OCI-LY3 (cell line): ENCODE results near the gene AGR2.
A peak's percentile ranks its signal among the peaks of the same experiment; 100 is the strongest.

Experiments
- H2AFZ ChIP-seq: fragments of 200-600, 300-600 bp; shearing (Covaris generic); 2 replicates; pipeline ENCODE4 v1.6.0; 2014; ENCODE audit warnings: antibody characterized with exemption, low read depth, low read length
- H3K27ac ChIP-seq: fragments of 200-600, 300-600 bp; sonication (generic); 2 replicates; pipeline ENCODE4 v1.5.1; 2014; ENCODE audit warnings: mild to moderate bottlenecking, low read length, moderate library complexity, mixed read lengths
- H3K27me3 ChIP-seq: fragments of 200-600, 300-600 bp; sonication (generic); 2 replicates; pipeline ENCODE4 v1.6.1; 2014; ENCODE audit warnings: low read depth, low read length, mixed read lengths
- H3K36me3 ChIP-seq: fragments of 200-600, 300-600 bp; sonication (generic); replicated peaks from 2 replicates; pipeline ENCODE3; 2014; ENCODE audit warnings: low read depth, low read length, mixed read lengths
- H3K4me1 ChIP-seq: fragments of 300-600, 200-600 bp; sonication (generic); 2 replicates; pipeline ENCODE4 v1.6.1; 2014; ENCODE audit warnings: low read length, mixed read lengths
- H3K4me2 ChIP-seq: fragments of 200-600, 300-600 bp; sonication (generic); 2 replicates; pipeline ENCODE4 v1.6.1; 2014; ENCODE audit warnings: low read length, mixed read lengths
- H3K4me3 ChIP-seq: fragments of 300-600, 200-600 bp; sonication (generic); 2 replicates; pipeline ENCODE4 v1.5.1; 2014; ENCODE audit warnings: antibody characterized with exemption, mild to moderate bottlenecking, low read length, moderate library complexity
- H3K79me2 ChIP-seq: fragments of 300-600, 200-600 bp; shearing (Covaris generic); 2 replicates; pipeline ENCODE4 v1.6.1; 2014; ENCODE audit warnings: mild to moderate bottlenecking, low read length, mixed read lengths
- H3K9ac ChIP-seq: fragments of 300-600, 200-600 bp; shearing (Covaris generic); 2 replicates; pipeline ENCODE4 v1.6.0; 2014; ENCODE audit warnings: mild to moderate bottlenecking, low read length, moderate library complexity
- H3K9me3 ChIP-seq: fragments of 200-600, 300-600 bp; shearing (Covaris generic); 2 replicates; pipeline ENCODE4 v1.6.1; 2014; ENCODE audit warnings: low read length, mixed read lengths; ENCODE audit not compliant: insufficient read depth
- H4K20me1 ChIP-seq: fragments of 200-600, 300-600 bp; sonication (generic); 2 replicates; pipeline ENCODE4 v1.6.1; 2016; ENCODE audit warnings: low read length, mixed read lengths; ENCODE audit not compliant: insufficient read depth
- EZH2phosphoT487 ChIP-seq: fragments of 200-600 bp; shearing (Covaris generic); IDR thresholded peaks from 2 replicates; pipeline ENCODE4 v1.6.1; 2018; ENCODE audit warnings: antibody characterized with exemption, mixed run types, low read depth
- TF ChIP-seq, protein P1 (sequence below): fragments of 200-600, 300-600 bp; sonication (generic); IDR thresholded peaks from 2 replicates; pipeline ENCODE4 v1.5.1; 2014; ENCODE audit warnings: antibody characterized with exemption, low read length, low read depth

Gene AGR2

DNA sequence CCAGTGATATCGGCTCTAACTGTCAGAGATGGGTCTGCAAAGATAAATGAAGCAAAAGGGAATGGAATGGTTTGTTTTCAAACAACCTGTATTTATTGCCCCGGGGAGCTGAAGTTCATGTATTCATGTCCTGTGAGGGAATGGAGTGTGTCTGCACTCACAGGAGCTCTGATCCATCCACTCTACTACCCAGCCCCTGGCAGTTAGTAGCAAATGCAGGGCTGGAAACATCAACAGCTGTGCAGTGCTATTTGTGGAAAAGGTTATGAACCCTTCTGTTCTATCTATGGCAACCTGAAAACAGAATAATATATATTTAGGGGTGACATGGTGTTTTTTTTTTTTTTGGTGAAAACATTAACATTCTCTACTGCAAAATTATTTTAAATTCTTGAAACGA, 9.8 kb downstream of the AGR2 start:
- Histone ChIP-seq H3K79me2 (no peaks in the 10 kb centered on the region), H3K36me3 (no peaks in the 10 kb centered on the region), H3K27ac (no peak overlapping the region), H4K20me1 (no peaks in the 10 kb centered on the region), H3K4me2 (no peak overlapping the region), H2AFZ (no peak overlapping the region), H3K4me1 (peaks cover 10% of the 10 kb centered on the region), H3K27me3 (no peaks in the 10 kb centered on the region), H3K9me3 (no peaks in the 10 kb centered on the region), H3K4me3 (no peak overlapping the region), H3K9ac (no peak overlapping the region)
- TF ChIP-seq, protein P1, sequence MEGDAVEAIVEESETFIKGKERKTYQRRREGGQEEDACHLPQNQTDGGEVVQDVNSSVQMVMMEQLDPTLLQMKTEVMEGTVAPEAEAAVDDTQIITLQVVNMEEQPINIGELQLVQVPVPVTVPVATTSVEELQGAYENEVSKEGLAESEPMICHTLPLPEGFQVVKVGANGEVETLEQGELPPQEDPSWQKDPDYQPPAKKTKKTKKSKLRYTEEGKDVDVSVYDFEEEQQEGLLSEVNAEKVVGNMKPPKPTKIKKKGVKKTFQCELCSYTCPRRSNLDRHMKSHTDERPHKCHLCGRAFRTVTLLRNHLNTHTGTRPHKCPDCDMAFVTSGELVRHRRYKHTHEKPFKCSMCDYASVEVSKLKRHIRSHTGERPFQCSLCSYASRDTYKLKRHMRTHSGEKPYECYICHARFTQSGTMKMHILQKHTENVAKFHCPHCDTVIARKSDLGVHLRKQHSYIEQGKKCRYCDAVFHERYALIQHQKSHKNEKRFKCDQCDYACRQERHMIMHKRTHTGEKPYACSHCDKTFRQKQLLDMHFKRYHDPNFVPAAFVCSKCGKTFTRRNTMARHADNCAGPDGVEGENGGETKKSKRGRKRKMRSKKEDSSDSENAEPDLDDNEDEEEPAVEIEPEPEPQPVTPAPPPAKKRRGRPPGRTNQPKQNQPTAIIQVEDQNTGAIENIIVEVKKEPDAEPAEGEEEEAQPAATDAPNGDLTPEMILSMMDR: no peak
- no peak for TF ChIP-seq EZH2phosphoT487

DNA sequence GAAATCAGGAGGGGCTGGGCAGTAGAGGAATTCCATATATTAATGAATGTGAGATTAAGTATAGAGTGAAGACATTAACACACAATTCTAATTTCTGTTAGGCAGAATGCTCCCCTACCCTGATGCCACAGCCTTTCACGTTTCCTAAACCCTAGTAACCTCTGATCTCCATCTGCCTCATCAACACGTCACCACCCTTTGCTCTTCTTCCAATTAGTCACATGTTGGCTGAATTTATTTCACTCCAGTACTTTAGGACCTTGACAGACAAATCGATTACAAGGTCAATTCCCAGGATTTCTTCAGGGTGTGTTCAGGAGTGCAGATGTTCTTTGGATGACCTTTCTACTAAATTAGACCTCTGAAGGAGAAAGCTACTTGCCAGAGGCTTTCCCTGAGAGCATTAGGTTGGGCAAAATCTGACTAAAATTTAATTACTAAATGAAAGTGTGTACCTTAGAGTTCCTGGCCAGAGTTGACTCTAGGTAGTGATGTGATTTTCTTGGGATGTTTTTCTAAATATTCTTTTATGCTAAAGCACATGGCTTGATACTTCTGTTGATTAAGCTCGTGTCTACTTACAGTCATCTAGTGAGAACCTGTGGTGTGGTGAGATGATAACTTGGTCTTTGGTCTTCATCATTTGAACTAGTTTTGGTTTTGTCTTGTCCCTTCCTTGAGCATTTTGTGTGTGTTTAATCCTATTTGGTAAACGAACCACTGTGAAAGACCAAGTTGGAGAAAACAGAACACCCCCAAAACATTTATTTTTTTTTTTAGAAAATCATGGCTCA, 12.7 kb downstream of the AGR2 start:
- no peaks in the 10 kb centered on the region for H3K36me3 ChIP-seq
- no peak overlapping the region for H3K27ac ChIP-seq
- H3K27me3 ChIP-seq: no peaks in the 10 kb centered on the region
- H3K4me1 ChIP-seq: peaks cover 10% of the 10 kb centered on the region
- no peaks in the 10 kb centered on the region for H3K9me3 ChIP-seq
- TF ChIP-seq, protein P1: no peak
- TF ChIP-seq EZH2phosphoT487: no peak
- H4K20me1 ChIP-seq: no peaks in the 10 kb centered on the region
- no peak overlapping the region for H3K4me3 ChIP-seq
- H3K9ac ChIP-seq: no peak overlapping the region
- peak overlapping the region; percentile 28; the same call in 1 of the 2 replicates for H3K4me2 ChIP-seq
- no peaks in the 10 kb centered on the region for H3K79me2 ChIP-seq
- no peak overlapping the region for H2AFZ ChIP-seq

DNA sequence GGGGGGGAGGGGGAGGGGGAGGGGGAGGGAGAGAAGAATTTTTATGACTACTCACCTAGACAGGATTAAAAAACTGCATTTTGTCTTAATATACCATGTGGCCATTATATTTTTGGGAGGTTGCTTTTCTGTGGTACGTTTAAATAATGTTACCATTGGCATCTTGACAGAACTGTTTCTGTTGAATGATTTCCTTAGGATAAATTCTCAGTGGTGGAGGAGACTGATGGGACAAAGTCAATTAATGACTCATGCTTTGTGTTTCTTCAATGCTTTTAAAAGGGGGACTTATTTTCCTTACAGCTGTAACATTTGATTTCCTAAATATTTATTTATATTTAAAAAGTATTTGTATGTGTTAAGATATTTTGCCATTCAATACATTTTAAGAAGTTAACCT, 13.7 kb downstream of the AGR2 start:
- no peak overlapping the region for H2AFZ ChIP-seq

DNA sequence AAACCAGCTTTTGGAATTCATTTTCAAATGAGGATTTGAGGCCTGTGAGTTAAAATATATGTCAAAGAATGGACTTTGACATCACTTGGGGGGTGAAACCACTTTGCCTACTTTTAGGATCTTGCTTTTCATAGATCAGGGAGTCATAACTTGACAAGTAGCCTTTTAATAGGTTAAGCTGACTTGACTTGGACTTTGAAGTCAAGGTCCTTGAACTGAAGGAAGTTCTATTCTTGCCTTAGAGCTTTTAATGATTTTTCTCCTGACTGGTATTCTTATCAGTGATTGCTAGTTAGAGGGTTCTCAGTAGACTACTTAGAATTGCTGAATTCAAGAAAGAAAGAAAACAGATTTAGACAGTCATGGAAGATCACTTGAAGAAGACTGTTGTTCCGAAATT, 17.7 kb downstream of the AGR2 start:
- H3K4me2 ChIP-seq: no peak overlapping the region
- no peak overlapping the region for H3K9ac ChIP-seq
- H2AFZ ChIP-seq: no peak overlapping the region
- peaks cover 5% of the 10 kb centered on the region for H3K4me1 ChIP-seq
- no peaks in the 10 kb centered on the region for H3K79me2 ChIP-seq
- no peak overlapping the region for H3K4me3 ChIP-seq
- H3K36me3 ChIP-seq: no peaks in the 10 kb centered on the region
- no peaks in the 10 kb centered on the region for H3K27me3 ChIP-seq
- TF ChIP-seq EZH2phosphoT487: no peak
- TF ChIP-seq, protein P1: no peak
- no peaks in the 10 kb centered on the region for H4K20me1 ChIP-seq
- no peak overlapping the region for H3K27ac ChIP-seq
- no peaks in the 10 kb centered on the region for H3K9me3 ChIP-seq

More for the DNA sequence above, 13.7 kb downstream of the AGR2 start:
- no peak overlapping the region for H3K4me2 ChIP-seq
- no peaks in the 10 kb centered on the region for H3K36me3 ChIP-seq
- H3K4me3 ChIP-seq: no peak overlapping the region
- TF ChIP-seq EZH2phosphoT487: no peak
- TF ChIP-seq, protein P1: no peak
- no peaks in the 10 kb centered on the region for H3K9me3 ChIP-seq
- H4K20me1 ChIP-seq: no peaks in the 10 kb centered on the region
- peaks cover 10% of the 10 kb centered on the region for H3K4me1 ChIP-seq
- no peak overlapping the region for H3K27ac ChIP-seq
- H3K27me3 ChIP-seq: no peaks in the 10 kb centered on the region
- H3K79me2 ChIP-seq: no peaks in the 10 kb centered on the region
- no peak overlapping the region for H3K9ac ChIP-seq
